GM18861 (cell line): ENCODE measurements around the gene LEMD2.

ENCODE experiments used
- ATAC-seq: cut with Tn5 transposase; IDR thresholded peaks from one replicate; pipeline ENCODE4 v1.9.1; 2021; ENCODE audit not compliant: unreplicated experiment

The LEMD2 gene

DNA sequence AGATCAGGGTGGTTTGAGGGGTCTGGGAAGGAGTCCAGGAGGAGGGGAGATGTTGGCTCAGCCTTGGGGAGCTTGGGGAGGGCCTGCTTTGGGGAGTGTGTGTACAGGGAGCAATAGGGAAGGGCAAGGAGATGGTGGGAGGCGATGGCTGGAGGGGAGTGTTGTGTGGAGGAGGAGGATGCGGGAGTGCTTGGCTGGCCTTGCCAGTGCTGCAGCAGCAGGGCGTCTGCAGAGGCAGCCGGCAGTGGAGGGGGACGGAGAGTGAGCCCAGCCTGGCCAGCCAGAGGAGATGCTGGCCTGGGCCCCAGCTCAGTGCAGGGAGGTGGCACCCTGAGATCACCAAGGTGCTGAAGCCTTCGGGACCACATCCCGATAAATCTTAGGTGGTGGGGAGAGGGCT is 46.1 kb downstream of the LEMD2 start:
- no peak for ATAC-seq

DNA sequence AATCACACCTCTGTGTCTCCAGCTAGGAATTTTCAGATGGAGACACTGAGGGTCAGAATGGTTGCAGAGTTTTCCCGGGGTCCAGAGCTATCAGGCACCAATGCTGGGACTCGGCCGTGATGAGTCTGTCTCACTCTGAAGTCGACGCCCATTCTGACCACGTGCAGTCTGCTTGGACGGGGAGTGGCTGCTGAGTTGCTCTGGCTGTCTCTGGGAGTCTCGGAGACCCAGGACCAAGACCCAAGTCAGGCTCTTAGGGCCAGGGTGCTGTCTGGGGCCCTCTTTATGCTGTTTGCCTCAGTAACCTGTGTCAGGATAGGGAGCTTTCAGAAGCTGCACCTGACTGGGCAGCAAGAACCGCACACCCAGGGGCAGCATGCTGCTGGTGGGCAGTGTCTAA is 46.8 kb downstream of the LEMD2 start:
- no peak for ATAC-seq

DNA sequence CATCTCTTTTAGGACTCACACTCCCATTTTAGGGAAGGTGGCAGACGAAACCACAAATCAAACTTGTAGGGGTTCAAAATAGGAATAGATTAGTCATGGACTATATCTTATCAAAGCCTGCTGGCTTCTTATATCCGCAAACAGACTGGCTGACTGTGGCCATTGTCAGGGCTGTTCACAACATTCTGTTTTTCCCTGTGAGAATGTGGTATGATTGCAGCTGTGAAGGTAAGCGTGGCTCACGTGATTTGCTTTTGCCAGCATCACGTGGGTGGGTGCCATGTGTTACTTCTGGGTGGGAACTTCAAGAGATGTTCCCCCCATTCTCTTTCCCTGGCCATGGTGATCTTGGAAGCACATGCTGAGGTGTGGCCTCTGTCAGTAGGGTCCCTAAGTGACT is 48.1 kb downstream of the LEMD2 start:
- no peak for ATAC-seq

DNA sequence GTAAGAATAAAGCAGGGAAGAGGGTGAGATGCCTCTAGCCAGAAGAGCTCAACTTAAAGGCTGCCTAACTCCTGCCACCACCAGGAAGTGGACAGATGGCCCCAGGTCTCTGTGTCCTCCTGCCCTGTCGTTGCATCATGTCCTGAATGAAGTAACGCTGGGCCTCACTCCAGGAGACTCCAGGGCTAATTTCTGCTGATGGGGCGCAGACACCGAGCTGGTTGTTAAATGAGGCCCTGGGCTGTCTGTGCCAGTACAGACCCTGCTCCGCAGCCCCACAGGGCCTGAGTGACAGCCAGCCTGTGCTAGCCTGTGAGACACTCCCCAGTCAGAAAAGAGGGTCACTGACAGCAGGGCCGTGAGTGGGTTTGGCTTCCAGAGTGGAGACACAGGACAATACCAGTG is 48.7 kb downstream of the LEMD2 start:
- ATAC-seq, result no peak

DNA sequence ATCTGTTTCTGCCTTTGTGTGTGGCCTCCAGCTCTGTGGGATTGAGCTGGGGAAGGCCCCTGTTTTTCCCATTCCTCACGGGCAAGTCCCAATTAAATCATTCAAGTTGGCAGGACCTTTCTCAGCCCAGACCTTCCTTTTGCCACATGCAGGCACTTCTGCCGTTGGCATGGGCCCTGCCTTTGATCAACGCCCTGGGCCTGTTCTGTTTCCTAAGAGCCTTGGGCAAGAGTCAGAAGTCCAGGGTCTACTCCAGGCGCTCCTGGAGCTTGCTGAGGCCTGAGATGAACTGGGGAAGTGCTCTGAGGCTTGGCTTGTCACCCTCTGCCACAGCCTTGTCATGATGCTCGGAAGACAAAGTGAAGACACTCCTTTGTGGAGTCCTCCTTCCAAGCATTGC is 49.4 kb downstream of the LEMD2 start:
- no peak for ATAC-seq

DNA sequence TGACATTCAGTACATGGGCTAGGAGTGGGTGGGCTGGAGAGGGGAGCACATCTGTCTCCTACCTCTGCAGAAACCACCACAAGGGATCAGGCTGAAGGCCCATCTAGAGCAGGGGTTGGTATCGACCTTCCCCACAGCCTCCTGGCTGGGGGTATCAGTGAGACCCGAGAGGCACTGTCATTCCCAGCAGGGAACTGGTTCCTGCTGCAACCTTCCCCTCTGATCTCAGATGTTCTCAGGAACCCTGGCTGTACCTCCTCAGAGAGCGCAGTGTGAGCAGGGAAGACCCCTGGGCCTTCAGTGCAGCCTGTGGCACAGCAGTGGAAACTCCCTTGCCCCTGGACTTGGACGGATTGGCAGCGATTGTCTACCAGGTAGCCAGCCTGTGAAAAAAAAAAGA is 50.1 kb downstream of the LEMD2 start:
- ATAC-seq, result no peak

DNA sequence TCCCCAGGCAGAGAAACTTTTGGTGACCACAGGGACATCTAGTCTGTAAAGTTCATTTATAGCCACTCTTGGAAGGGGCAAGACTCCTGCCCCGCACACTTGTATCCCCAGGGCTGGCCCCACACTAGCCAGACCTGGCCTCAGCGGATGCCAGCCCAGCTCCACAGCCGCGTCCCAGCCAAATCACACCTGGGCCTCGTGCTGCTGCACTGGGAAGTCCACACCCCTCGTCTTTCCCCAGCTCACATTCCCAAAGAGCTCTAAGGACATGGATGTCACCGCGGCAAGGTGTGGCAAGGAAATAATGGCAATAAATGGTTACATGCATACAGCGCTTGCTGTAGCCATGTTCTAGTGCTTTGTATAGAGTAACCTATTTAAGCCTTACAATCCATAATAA is 50.8 kb downstream of the LEMD2 start:
- ATAC-seq, result no peak

DNA sequence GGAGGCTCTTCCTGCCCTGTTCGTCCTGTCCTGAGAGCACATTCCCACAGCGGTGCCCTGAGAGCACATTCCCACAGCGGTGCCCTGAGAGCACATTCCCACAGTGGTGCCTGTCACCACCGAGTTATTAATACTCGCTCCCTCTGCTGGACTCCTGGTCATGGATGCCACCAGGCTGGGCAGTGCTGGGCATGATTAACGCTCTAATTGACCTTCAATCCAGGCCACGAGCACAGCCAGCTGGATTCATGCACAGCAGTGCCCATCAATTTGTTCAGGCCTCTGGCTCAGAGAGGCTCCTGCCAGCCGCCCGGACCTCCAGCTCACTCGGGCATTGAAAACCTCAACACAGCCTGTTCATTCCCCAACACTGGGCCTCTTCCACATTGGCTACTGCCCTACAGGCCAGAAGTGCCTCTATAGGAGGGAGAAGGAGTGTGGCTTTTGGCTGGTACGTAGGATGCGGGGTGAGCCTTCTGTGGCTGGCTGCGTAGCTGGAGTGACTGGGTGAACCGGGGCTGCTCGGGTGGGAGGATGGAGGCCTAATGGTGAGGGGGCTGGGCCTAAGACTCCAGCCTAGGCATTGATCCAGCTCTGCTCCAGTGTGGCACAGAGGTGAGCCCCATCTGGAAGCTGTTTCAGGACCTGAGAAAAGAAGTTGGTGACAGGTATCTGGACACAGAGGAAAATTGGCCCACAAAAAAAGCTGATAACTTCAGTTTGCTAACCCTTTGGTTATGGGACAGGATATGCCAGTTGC is 51.5 kb downstream of the LEMD2 start:
- no peak for ATAC-seq

DNA sequence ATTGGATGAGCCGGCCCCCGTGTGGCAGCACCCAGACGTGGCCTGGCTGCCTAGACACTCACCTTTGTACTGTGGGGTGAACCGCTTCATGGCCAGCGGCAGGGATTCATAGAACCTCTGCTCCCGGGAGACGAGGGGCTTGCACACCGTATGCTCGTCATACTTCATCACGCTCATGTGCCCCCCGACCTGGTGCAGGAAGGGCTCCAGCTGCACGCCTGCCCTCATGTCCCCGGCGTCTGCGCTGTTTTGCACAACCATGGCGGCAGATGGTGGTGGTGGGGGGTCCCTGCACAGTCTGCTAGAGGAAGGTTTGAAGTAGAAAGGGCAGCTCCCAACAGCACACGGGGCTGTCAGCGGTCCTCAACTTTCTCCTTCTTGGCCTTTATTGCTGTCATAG is 53.7 kb downstream of the LEMD2 start:
- ATAC-seq, result no peak

DNA sequence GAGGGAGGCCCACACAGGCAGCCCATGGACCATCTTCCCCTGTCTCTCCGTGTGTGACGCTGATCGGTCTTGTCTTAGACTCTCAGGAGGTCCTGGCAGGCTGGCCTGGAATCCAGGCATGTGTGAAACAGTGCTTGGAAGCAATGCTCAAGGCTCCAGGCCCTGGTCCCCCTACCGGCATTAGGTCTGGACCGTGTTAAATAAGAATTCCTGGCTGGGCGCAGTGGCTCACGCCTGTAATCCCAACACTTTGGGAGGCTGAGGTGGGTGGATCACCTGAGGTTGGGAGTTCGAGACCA is 55.3 kb downstream of the LEMD2 start:
- no peak for ATAC-seq

DNA sequence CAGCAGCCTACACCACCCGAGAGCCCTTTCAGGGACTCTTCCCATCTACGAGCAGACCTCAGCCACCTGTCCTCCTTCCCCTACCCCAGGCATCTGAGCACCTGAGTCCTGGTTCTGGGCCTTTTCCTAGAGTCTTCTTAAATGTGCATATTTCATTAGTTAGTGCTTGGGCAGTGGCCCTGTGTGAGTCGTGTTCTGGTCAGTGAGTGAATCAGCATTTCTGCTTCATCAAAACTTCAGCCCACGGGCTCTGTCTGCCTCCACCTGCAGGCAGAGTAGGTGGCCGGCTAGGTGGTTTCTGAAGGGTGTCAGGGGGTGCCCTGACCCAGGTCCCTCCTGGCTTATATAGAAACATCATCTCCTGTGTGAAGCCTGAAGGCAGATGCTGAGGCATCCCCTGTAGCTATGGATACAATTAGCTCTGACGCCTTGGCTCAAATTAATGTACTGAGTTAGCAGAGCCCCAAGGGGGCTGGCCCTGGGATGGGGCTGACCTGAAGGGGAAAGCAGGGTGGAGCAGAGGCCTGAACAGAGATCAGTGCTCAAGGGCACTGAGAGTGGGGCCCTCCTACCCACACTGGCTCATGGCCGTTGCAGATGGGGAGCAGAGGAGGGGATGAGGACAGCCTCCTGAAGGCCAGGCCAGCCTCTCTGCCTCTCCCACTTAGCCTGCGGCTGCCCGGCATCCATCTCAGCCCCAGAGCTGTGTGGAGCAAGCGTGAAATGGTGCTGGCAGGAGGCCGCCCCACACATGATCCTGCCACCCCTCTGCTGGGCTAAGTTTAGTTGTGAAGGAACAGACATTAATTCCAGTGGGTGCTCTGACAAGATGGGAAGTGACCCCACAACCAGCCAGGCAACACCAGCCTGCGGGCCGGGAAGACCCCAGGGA is 55.9 kb downstream of the LEMD2 start:
- no peak for ATAC-seq

DNA sequence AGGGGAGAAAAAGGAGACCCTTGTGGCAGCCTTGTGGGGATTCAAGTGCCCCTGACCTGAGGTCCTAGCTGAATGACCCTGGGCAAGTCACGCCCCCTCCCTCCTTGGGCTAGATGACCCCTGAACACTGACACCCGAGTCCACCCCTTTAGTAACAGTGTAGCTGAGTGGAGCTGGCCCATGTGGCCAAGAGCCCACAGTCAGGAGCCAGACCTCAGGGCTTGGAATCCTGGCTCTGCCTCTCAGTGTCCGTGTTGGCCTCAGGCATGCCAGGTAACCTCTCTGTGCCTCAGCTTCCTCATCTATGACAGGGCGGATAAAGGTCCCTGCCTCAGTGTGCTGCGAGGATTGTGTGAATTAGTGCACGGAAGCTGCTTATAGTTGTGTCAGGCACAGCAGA is 56.5 kb downstream of the LEMD2 start:
- ATAC-seq, result no peak

DNA sequence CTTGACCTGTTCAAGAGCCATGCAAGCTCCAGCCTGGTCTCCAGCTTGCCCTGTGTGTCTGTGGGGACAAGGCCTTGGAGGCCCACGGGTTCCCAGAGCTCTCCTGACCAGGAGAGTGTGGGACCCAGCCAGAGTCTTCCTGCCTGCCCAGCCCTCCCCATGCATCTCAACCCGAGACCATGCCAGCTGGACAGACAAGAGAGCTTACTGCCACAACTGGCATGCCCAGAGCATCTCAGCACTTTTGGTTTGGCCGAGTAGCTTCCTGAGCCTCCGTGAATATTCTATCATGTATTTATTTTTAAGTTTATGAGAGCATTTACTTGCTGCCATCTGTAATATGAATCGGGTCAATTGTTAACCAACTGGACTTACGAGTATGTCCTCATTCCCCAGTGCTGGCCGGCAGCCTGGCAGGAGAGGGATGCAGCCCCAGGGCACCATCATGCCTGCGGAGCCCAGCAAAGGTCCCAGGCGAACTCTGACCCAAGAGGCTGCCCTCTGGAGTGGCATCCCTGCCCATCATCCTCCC is 57.1 kb downstream of the LEMD2 start:
- ATAC-seq, result no peak

DNA sequence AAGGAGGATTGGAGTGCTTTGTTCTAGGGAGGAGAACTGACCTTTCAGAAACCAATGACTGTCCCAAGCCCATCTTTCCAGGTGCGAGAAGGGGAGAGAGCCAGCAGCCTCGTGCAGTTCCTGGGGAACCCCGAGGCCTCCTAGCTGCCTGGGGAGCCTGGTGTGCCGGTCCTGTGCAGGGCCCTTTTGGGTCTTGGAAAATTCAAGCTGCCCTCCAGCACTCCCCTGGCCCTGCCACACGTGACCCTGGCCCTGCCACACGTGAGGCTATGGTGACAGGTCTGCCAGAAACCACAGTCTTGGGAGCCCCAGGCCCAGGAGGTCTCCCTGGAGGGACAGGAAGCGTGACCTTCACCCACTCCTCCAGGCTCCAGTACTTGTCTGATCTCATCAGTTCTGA is 57.9 kb downstream of the LEMD2 start:
- no peak for ATAC-seq

DNA sequence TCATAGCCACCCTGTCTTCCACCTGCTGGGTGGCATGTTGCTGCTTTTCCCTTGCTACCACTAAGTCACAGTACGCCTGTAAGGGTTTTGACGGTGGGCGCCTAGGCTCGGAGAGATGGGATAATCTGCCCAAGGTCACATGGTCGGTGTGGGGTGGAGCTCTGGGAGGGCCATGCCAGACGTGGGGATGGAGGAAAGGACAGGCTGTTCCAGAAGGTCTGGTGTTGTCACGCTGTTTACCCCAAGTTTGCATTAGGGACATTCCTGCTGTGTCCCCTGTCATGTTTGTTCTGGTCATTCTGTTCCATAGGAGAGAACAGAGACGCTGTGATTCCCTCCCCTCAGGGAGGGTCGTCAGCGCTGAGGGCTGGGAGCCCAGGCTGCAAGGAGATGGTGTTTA is 58.3 kb downstream of the LEMD2 start:
- no peak for ATAC-seq

DNA sequence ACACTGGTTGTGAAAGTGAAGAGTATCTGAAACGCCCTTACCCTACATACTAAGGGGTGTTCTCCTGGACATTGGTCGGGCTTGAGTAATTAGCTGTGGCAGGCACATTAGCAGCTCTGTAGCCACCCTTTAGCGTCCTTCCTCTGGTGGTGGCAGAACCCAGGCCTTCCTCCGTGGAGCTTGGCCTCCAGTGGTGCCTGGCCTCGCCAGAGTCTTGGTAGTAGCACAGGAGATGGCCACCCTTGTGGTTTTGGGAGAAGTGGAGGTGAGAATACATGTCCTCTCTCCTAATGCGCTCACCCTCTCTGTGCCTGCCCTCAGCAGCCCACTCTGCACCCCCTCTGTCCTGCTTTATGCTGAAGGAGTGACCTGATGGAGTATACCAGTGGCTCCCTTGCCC is 59.9 kb downstream of the LEMD2 start:
- no peak for ATAC-seq

DNA sequence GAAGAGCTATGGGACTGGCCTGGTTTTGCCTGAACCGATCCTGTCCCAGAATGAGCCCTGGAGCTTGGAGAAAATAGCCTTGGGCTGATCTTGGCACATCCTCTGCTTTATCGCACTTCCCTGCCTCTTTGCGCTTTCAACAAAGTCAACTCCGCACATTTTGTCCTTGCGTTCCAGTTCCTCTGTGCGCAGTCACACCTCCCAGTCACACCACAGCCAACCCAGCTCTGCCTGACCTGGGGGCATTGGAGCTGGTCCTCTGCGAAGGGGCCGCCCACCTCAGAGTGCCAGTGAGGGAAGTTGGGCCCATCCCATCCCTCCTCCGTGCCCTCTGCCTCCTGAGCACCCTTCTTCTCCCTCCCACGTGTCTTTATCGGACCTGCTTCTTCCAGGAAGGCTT is 60.5 kb downstream of the LEMD2 start:
- ATAC-seq, result no peak

DNA sequence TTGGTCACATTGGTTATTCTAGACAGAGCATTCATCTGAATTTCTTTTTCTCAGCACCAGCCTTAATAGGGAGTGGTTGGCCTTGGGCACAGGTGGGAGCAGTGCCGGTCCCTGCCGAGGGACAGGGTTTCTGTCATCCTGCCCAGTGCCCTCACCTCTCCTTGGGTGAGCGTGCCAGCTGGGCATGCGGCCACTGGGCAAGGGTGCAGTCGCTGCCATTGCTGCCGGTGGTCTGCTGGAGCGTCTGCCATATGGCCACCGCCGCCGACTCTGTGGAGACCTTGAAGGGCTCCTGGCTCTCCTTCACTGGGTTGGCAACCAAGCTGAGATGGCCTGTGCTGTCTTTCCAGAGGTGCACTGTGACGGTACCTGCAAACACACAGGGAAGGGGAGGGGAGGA is 61.0 kb downstream of the LEMD2 start:
- ATAC-seq, result no peak

DNA sequence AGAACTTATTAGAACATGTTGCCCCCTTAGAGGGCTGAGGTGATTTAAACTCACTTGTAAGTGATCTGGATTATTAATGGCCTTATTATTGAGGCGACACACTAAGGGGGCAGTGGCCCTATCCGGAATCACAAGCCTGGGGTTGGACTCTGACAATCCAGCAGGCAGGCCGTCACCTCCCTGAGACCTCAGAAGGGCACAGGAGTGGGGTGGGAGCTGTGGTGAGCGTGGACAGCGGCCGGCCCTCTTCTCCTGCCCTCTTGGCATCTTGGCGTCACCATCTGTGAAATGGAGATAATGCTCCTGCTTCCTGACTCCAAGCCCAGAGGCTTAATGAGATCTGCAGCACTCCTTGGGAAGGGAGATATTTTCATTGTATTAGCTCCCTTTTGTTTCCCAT is 61.8 kb downstream of the LEMD2 start:
- ATAC-seq, result no peak

DNA sequence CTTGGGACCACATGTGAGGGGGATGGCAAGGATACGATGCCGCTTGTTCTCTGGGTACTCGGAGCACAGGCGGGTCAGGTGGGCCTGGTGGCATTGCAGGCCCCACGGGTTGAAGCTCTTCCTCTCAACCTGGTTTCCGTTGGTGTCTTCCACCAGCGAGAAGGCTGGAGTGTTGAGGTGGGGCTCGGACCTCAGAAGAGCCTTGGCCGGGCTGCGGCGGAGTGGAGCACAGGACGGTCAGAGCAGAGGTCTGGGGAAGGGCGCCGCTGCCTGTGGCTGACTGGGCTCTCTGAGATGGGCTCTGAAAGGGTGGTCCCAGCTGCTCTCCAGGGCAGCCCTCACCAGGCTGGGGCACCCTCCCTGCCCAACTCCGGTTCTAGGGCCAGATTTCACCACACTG is 62.2 kb downstream of the LEMD2 start:
- no peak for ATAC-seq

DNA sequence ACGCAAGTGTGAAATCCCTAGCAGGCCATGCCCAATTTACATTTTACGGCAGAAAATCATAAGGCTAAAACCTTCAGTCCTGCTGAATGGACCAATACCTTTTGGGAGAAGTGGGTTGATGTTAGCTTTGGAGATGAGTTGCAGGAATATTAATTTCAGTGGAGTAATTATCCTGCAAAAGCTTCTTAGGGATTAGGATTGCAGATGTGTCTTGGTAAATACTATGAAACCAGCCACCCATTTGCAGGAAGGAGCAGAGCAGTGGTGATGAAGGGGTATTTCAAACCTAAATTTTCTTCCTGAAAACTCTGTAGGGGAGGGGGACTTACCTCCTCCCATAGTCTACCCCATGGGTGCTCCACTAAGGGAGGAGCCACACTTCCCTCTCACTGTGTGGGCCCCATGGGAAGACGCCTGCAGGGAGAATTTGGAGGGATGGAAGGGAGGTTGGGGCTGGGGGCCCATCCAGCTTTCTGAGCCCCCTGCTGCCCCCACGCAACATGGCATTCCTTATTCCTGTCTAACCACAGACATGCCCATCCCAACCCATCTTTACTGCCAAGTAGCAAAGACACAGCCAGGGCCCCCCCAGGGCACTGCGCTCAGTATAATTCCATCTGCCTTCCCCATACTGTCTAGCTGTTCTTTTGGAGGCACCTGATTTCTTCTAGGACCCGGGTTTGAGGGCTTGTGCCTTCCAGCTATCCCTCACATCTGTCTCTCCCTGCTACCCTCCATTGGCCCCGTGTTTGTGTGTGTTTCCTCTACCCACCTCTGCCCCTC is 62.8 kb downstream of the LEMD2 start:
- ATAC-seq, result no peak

DNA sequence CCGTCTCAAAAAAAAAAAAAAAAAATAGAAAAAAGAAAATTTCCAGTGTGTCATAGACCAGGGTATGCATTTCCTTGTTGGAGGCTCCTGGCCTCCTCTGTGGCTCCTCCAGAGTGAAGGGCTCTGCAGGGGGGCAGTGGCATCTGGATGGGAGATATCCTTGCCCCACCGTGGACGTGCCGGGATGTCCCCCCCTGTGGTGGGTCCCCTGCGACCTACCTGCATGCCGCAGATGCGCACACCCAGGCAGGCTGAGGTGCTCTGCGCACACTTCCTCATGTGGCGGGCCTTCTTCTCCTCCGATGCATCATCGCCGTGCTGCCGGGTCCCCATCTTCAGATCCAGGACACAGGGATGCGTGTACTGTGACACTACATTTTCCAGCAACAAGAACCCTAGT is 63.7 kb downstream of the LEMD2 start:
- no peak for ATAC-seq
